ENCODE data around the gene FHL1. TPM values are rescaled to one million over a fixed set of nuclear protein-coding genes. Genes with fewer than 3 reads are reported as not detected.

The FHL1 gene
- total RNA-seq, 1 donor: 98.1 TPM

- no peak for TF ChIP-seq CTCF (IDR thresholded peaks at IDR 0.05; ENCODE audit: insufficient read depth, low read length)
- no peak for DNase-seq (ENCODE audit: low read depth)
- no peak overlapping the region for H3K4me3 ChIP-seq (ENCODE audit: low read depth, low read length)
Observed at GRCh38 chrX:136190038-136190713, 42.8 kb downstream of the FHL1 start.

- no peak for DNase-seq (ENCODE audit: low read depth)
- TF ChIP-seq CTCF (IDR thresholded peaks at IDR 0.05; ENCODE audit: insufficient read depth, low read length): no peak
- H3K4me3 ChIP-seq (ENCODE audit: low read depth, low read length): no peak overlapping the region
Observed at GRCh38 chrX:136191171-136191570, 43.8 kb downstream of the FHL1 start.

- TF ChIP-seq CTCF (IDR thresholded peaks at IDR 0.05; ENCODE audit: insufficient read depth, low read length): no peak
- DNase-seq (ENCODE audit: low read depth): no peak
- H3K4me3 ChIP-seq (ENCODE audit: low read depth, low read length): no peak overlapping the region
Observed at GRCh38 chrX:136192135-136192534, 44.8 kb downstream of the FHL1 start.

- H3K4me3 ChIP-seq (ENCODE audit: low read depth, low read length): no peak overlapping the region
- DNase-seq (ENCODE audit: low read depth): peak; percentile 86
- TF ChIP-seq CTCF (IDR thresholded peaks at IDR 0.05; ENCODE audit: insufficient read depth, low read length): no peak
Observed at GRCh38 chrX:136192839-136193414, 45.6 kb downstream of the FHL1 start.

- no peak for DNase-seq (ENCODE audit: low read depth)
- no peak for TF ChIP-seq CTCF (IDR thresholded peaks at IDR 0.05; ENCODE audit: insufficient read depth, low read length)
- H3K4me3 ChIP-seq (ENCODE audit: low read depth, low read length): no peak overlapping the region
Observed at GRCh38 chrX:136193771-136194170, 46.4 kb downstream of the FHL1 start.

GRCh38 chrX:136194536-136194935 is 47.2 kb downstream of the FHL1 start:
- no peak for DNase-seq (ENCODE audit: low read depth)
- H3K4me3 ChIP-seq (ENCODE audit: low read depth, low read length): no peak overlapping the region
- no peak for TF ChIP-seq CTCF (IDR thresholded peaks at IDR 0.05; ENCODE audit: insufficient read depth, low read length)
